Astrocyte of the spinal cord (primary cell): ENCODE data around the gene SPRR1A.
"Not testable (repeated sequence)": the region's sequence is repeated elsewhere in the genome, so short reads cannot be mapped to it uniquely, and the experiment has no call there.

ENCODE experiments used
- DNase-seq: peaks from one replicate; pipeline ENCODE4 v3.0.0; 2011; ENCODE audit warnings: low read depth, low spot score
- H3K4me3 ChIP-seq: 2 replicates; pipeline ENCODE4 v1.5.1; 2011; ENCODE audit warnings: low read depth, mild to moderate bottlenecking, low read length, moderate library complexity
- in situ Hi-C: cut with HindIII; loops from 2 replicates; pipeline ENCODE4 v1.10.0; 2017; ENCODE audit warnings: low sequenced_read_pairs
- TF ChIP-seq, protein P1 (sequence below): IDR thresholded peaks from 2 replicates; pipeline ENCODE4 v1.5.1; 2012; ENCODE audit warnings: low read depth, mild to moderate bottlenecking, low read length, inconsistent platforms

The SPRR1A gene

DNA sequence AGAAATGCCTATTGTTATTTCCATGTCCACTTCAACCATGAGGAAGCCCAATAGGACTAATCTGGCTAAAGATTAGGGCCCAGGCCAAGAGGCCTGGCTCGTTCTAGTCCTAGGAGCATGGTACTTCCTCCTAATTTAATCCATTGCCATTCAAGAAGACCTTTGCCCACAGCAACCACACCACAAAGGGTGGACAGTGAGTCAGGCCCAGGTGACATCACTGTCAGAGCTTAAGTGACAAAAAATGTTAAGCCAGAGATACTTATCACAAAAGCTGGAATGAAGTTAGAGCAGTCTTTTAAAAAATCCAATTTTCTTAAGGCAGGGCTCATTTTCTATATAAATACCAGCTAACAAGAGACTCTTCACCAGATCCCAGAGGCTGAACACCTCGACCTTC is 17.5 kb downstream of the SPRR1A start, which contains the start of gene SPRR3:
Gene SPRR3 (plus strand): TSS at position 368 of the 400 bp plus-strand sequence. CDS start 1,272 bp downstream, outside the sequence.
- in situ Hi-C loops, result no loop called here
- TF ChIP-seq, protein P1, sequence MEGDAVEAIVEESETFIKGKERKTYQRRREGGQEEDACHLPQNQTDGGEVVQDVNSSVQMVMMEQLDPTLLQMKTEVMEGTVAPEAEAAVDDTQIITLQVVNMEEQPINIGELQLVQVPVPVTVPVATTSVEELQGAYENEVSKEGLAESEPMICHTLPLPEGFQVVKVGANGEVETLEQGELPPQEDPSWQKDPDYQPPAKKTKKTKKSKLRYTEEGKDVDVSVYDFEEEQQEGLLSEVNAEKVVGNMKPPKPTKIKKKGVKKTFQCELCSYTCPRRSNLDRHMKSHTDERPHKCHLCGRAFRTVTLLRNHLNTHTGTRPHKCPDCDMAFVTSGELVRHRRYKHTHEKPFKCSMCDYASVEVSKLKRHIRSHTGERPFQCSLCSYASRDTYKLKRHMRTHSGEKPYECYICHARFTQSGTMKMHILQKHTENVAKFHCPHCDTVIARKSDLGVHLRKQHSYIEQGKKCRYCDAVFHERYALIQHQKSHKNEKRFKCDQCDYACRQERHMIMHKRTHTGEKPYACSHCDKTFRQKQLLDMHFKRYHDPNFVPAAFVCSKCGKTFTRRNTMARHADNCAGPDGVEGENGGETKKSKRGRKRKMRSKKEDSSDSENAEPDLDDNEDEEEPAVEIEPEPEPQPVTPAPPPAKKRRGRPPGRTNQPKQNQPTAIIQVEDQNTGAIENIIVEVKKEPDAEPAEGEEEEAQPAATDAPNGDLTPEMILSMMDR, result no peak
- H3K4me3 ChIP-seq, result no peak within 1 kb of the TSS
- DNase-seq, result no peak

DNA sequence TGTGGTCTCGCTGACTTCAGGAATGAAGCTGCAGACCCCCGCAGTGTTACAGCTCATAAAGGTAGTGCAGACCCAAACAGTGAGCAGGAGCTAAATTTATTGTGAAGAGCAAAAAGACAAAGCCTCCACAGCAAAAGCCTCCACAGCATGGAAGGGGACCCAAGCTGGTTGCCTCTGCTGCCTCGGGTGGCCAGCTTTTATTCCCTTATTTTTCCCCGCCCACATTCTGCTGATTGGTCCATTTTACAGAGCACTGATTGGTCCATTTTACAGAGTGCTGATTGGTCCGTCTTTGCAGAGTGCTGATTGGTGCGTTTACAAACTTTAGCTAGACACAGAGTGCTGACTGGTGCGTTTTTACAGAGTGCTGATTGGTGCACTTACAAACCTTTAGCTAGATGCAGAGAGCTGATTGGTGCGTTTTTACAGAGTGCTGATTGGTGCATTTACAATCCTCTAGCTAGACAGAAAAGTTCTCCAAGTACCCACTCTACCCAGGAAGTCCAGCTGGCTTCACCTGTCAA is 27.4 kb downstream of the SPRR1A start:
- DNase-seq, in situ Hi-C loops, H3K4me3 ChIP-seq: not testable (repeated sequence)

DNA sequence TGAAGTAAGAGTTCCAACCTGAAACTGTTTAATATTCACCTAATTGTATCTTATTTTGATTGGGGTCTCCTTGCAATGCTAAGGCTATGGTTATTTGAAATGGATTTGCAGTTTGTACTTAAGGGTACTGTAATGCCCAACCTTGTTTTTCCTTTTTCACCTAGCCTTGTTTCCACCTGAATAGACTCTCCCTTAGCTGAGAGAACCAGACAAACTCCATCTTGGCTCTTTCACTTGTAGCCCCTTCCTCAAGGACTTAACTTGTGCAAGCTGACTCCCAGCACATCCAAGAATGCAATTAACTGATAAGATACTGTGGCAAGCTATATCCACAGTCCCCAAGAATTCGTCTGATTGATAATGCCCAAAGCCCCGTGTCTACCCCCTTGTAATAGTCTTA is 37.9 kb downstream of the SPRR1A start:
- DNase-seq, H3K4me3 ChIP-seq: not testable (repeated sequence)

DNA sequence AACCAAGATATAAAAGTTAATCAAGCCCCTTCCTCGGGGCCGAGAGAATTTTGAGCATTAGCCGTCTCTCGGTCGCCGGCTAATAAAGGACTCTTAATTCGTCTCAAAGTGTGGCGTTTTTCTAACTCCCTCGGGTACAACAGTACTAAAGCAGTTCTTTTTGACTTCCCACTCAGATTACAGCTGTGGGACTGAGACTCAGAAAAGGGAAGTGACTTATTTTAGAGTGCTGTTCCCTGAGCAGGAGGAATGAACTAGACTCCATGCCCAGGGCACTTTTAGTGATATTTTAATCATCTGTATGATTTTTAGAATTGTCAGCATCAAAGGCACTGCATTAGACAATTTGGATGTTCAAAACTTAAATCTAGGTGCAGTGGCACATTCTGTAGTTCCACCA is 38.5 kb downstream of the SPRR1A start:
- in situ Hi-C loops, DNase-seq, H3K4me3 ChIP-seq: not testable (repeated sequence)

More for the DNA sequence above, 37.9 kb downstream of the SPRR1A start:
- in situ Hi-C loops, result not testable (repeated sequence)

DNA sequence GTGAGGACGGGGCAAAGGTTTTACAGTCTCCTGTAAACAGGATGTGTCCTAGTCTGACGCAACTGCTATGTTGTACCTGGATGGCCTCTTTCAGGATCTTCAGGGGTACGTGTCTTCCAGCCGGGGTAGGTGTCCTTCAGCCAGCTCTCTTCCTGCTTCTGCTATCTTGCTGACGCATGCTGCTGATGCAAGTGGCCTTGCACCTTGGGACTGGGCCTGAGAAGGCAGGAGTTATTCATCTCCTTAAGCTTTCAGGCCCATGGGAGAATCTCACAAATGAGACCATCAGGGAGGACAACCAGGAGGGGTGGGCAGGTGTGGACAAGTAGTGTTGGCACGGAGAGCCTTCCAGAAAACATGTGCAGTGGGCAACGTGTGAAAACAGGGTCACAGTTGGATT is 39.2 kb downstream of the SPRR1A start:
- DNase-seq, result no peak
- TF ChIP-seq, protein P1, result no peak
- in situ Hi-C loops, result no loop called here
- no peak overlapping the region for H3K4me3 ChIP-seq

DNA sequence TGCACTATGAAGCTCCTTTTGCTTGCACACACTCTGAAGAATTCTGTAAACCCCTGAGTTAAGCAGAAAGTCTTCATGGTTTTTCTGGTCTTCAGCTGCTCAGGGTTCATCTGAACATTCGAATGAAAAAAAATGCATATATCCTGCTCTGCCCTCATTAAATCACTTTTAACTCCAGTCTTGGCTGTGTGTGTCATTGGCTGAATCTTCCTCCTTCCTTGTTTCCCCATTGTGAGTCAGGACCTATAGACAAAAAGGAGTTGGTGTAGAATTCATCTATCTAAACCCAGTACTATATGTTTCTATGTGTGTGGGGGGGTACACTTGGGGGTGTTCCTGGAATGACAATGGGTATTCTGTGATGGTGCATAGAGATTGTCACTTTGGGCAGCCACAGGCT is 40.5 kb downstream of the SPRR1A start:
- no peak for DNase-seq
- H3K4me3 ChIP-seq, result no peak overlapping the region
- in situ Hi-C loops, result no loop called here
- TF ChIP-seq, protein P1, result no peak

DNA sequence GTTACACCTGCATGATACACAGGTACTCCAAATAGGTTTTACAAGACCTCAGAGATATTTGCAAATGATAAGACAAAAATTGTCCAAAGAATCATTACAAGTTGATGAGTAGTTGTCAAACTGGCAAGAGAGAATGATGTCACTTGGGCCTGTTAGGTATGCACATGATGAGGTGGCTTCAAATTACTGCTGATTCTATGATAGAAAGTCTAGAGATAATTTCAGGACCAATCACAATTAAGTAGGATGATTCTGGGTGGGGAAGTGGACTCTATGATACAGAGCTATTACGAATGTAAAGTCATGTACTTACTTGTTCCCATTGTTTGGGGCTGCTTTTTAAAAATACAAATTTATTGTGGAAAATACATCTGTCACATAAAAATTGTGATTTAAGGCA is 41.9 kb downstream of the SPRR1A start:
- TF ChIP-seq, protein P1, result no peak
- no peak for DNase-seq
- no peak overlapping the region for H3K4me3 ChIP-seq
- in situ Hi-C loops, result no loop called here

DNA sequence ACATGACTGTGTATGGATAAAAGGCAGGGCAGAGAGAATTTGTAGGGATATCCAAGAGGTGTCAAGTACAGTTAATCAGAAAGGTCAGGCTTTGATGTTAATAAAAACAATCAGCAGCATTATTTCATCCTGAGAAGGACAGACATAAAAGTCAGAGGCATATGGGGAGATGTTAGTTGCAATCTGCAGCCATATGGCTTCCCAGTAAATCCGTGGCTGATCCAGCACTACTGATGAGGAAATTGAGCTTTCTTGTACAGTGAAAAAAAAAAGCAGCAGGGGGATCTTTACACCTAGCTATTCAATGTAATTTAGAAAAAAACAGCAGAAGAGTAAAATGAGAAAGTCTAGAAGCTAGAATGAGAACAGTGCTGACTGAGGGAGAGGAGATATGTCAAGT is 44.9 kb downstream of the SPRR1A start:
- in situ Hi-C loops, result no loop called here
- no peak overlapping the region for H3K4me3 ChIP-seq
- TF ChIP-seq, protein P1, result no peak
- no peak for DNase-seq
